HL-60 (cell line): ENCODE data around the gene CACNA2D3.

Experiments used
- DNase-seq, 2 experiments: peaks; one replicate each; pipeline ENCODE4 v3.0.0-alpha.2; 2010 to 2020; ENCODE audit warnings: low read depth in 1 of 2, low spot score in 1 of 2
- H3K27ac ChIP-seq: fragments of 250-450 bp; sonication (Bioruptor Pico); replicated peaks from 2 replicates; pipeline ENCODE4 v1.5.1; 2020; ENCODE audit warnings: mild to moderate bottlenecking, moderate library complexity
- H3K27me3 ChIP-seq: fragments of 250-450 bp; sonication (Bioruptor Pico); 2 replicates; pipeline ENCODE4 v1.5.1; 2021; ENCODE audit warnings: mild to moderate bottlenecking, moderate library complexity; ENCODE audit not compliant: insufficient read depth, poor library complexity, severe bottlenecking
- H3K4me3 ChIP-seq: replicated peaks from 2 replicates; pipeline ENCODE4 v1.5.1; 2011; ENCODE audit warnings: mild to moderate bottlenecking, control low read depth, low read length; ENCODE audit not compliant: insufficient read depth
- CTCF ChIP-seq: IDR thresholded peaks from one replicate; pipeline ENCODE4 v1.5.1; 2011; ENCODE audit warnings: low read length, control low read depth, inconsistent platforms; ENCODE audit not compliant: insufficient read depth
- GABPA ChIP-seq: IDR thresholded peaks from 2 replicates; pipeline ENCODE4 v1.6.1; 2012; ENCODE audit warnings: low read depth
- POLR2AphosphoS5 ChIP-seq: IDR thresholded peaks from 2 replicates; pipeline ENCODE4 v1.6.1; 2012; ENCODE audit warnings: low read depth
- REST ChIP-seq: IDR thresholded peaks from 2 replicates; pipeline ENCODE4 v1.6.1; 2012; ENCODE audit warnings: low read depth; ENCODE audit not compliant: insufficient replicate concordance
- SPI1 ChIP-seq: IDR thresholded peaks from 2 replicates; pipeline ENCODE4 v1.6.1; 2012; ENCODE audit warnings: low read depth, mild to moderate bottlenecking, borderline replicate concordance

CACNA2D3 gene

GRCh38 chr3:54874816-54875556 is 752.6 kb downstream of the CACNA2D3 start:
- H3K27me3 ChIP-seq: peaks cover 2% of the 10 kb centered on the region
- no peak overlapping the region for H3K4me3 ChIP-seq
- DNase-seq: no peak
- no peak overlapping the region for H3K27ac ChIP-seq
- no peak for TF ChIP-seq SPI1
- no peak for TF ChIP-seq GABPA
- no peak for TF ChIP-seq CTCF
- no peak for TF ChIP-seq REST
- TF ChIP-seq POLR2AphosphoS5: no peak

- no peak for DNase-seq
- no peak overlapping the region for H3K4me3 ChIP-seq
- H3K27me3 ChIP-seq: peaks cover 2% of the 10 kb centered on the region
- TF ChIP-seq SPI1: no peak
- TF ChIP-seq REST: no peak
- no peak for TF ChIP-seq GABPA
- no peak for TF ChIP-seq POLR2AphosphoS5
- no peak for TF ChIP-seq CTCF
- H3K27ac ChIP-seq: no peak overlapping the region
Measured at GRCh38 chr3:54875596-54876268, 753.4 kb downstream of the CACNA2D3 start.

- Histone ChIP-seq H3K27me3 (peaks cover 2% of the 10 kb centered on the region), H3K27ac (no peak overlapping the region), H3K4me3 (no peak overlapping the region)
- TF ChIP-seq REST (no peak), CTCF (no peak), GABPA (no peak), POLR2AphosphoS5 (no peak)
- no peak for DNase-seq
Measured at GRCh38 chr3:54876694-54877093, 754.3 kb downstream of the CACNA2D3 start.
